Vagina (tissue), 2 donors: Measurements from ENCODE around the gene CDON. TPM values are rescaled to one million over a fixed set of nuclear protein-coding genes. Genes with fewer than 3 reads are reported as not detected.
A peak's percentile ranks its signal among the peaks of the same experiment; 100 is the strongest.

ENCODE experiments used
- DNase-seq, 2 donors: peaks; one replicate each; pipeline ENCODE4 v3.0.0-alpha.2; 2017; ENCODE audit errors: extremely low spot score in 2 of 2
- H3K27ac ChIP-seq: fragments of 200-600 bp; sonication (generic); one replicate; pipeline ENCODE4 v1.5.1; 2019
- H3K27me3 ChIP-seq: fragments of 200-600 bp; sonication (generic); one replicate; pipeline ENCODE4 v1.5.1; 2019
- H3K36me3 ChIP-seq, 2 donors: fragments of 200-600 bp; sonication (generic); one replicate each; pipeline ENCODE4 v1.5.1; 2017 to 2019
- H3K4me1 ChIP-seq: fragments of 200-600 bp; sonication (generic); one replicate; pipeline ENCODE4 v1.5.1; 2019
- H3K4me3 ChIP-seq, 2 donors: fragments of 200-600 bp; sonication (generic); 1 replicate in 1 of 2; 2 replicates in 1 of 2; pipeline ENCODE4 v1.5.1; 2016 to 2019
- H3K9me3 ChIP-seq: fragments of 200-600 bp; sonication (generic); one replicate; pipeline ENCODE4 v1.5.1; 2019
- POLR2A ChIP-seq, 2 donors: fragments of 450-650 bp; IDR thresholded peaks; one replicate each; pipeline ENCODE4 v1.6.1; 2017; ENCODE audit warnings: antibody characterized with exemption in 2 of 2, mild to moderate bottlenecking in 2 of 2, moderate library complexity in 2 of 2
- POLR2AphosphoS5 ChIP-seq, 2 donors: sonication (generic); formaldehyde crosslinking; IDR thresholded peaks; one replicate each; pipeline ENCODE4 v1.9.0; 2017; ENCODE audit warnings: antibody characterized with exemption in 2 of 2, mild to moderate bottlenecking in 2 of 2, low read depth in 1 of 2; ENCODE audit not compliant: insufficient read depth in 1 of 2
- intact Hi-C: fragments of 100-400 bp; cut with DNase I; formaldehyde crosslinking; loops from one replicate; pipeline ENCODE4 v1.15.1; 2023
- total RNA-seq: library from RNA; depleted of rRNA; stranded (reverse); fragments of >200 nt; gene quantifications from one replicate; pipeline ENCODE4 v1.2.3, GENCODE V29; 2016
- TF ChIP-seq, protein P1 (sequence below), 3 experiments: fragments of 450-650 bp in 2 of 3; fragments of 200-600 bp in 1 of 3; sonication (generic) in 1 of 3; IDR thresholded peaks; one replicate each; pipeline ENCODE4 v1.5.1; 2017 to 2019; ENCODE audit warnings: antibody characterized with exemption in 3 of 3, mild to moderate bottlenecking in 2 of 3, moderate library complexity in 2 of 3

The CDON gene
- total RNA-seq, 1 donor from 2014 or later, result 9.8 TPM

DNA sequence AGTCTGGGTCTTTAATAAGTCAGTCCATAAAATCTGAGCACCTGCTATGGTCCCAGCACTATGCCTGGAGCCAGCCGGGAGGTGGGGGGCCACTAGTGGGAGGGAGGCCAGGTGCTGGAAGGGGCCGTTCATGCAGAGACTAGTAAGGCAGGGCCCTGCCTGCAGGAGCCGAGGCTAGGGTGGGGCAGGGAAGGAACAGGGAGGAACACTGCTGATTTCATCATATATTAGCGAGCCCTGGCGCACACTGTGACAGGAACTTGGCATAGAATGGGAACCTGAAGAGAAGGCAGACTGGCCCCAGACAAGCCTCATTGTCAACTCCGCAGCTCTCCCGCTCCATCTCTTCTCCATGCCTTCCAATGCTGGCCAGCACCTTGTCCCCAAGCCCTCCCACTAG lies 109.7 kb downstream of the CDON start:
- peak; percentile 55 to 91 for DNase-seq
- Histone ChIP-seq H3K36me3 (no peaks in the 10 kb centered on the region), H3K27me3 (no peaks in the 10 kb centered on the region), H3K9me3 (no peaks in the 10 kb centered on the region), H3K4me1 (peaks cover 52% of the 10 kb centered on the region), H3K4me3 (peak overlapping the region; percentile 1 to 17), H3K27ac (peak overlapping the region; percentile 29)
- intact Hi-C loops, result loop anchor here (10.0 kb wide), 1 partner anchor 702 kb away; no protein-coding TSS in a partner anchor
- TF ChIP-seq POLR2AphosphoS5 (IDR thresholded peaks at IDR 0.05; ENCODE audit: insufficient read depth in 1 of 2, low read depth in 1 of 2), result peak; percentile 59 to 69
- TF ChIP-seq POLR2A (IDR thresholded peaks at IDR 0.05), result no peak
- TF ChIP-seq, protein P1, sequence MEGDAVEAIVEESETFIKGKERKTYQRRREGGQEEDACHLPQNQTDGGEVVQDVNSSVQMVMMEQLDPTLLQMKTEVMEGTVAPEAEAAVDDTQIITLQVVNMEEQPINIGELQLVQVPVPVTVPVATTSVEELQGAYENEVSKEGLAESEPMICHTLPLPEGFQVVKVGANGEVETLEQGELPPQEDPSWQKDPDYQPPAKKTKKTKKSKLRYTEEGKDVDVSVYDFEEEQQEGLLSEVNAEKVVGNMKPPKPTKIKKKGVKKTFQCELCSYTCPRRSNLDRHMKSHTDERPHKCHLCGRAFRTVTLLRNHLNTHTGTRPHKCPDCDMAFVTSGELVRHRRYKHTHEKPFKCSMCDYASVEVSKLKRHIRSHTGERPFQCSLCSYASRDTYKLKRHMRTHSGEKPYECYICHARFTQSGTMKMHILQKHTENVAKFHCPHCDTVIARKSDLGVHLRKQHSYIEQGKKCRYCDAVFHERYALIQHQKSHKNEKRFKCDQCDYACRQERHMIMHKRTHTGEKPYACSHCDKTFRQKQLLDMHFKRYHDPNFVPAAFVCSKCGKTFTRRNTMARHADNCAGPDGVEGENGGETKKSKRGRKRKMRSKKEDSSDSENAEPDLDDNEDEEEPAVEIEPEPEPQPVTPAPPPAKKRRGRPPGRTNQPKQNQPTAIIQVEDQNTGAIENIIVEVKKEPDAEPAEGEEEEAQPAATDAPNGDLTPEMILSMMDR (IDR thresholded peaks at IDR 0.05), result no peak

DNA sequence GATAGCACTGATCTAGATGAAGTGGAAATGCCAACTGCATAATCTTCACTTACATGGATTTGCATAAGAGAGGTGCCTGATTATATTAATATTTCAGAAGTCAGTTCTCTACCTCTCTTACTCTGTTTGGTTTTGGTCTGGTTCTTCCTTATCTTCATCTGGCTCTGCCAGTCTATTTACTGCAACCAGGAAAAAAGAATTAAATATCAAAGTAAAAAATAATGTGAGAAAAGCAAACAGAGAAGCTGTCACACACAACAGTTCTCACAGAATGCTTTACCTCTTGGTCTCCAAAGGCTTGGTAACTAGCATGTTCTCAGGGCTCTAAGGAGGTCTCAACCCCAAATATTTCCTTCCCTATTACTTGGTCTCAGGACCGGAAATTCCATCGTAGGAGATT lies 110.1 kb downstream of the CDON start:
- Histone ChIP-seq H3K27ac (peak overlapping the region; percentile 29), H3K4me1 (peaks cover 49% of the 10 kb centered on the region), H3K9me3 (no peaks in the 10 kb centered on the region), H3K4me3 (peak overlapping the region; percentile 1 to 17), H3K27me3 (no peaks in the 10 kb centered on the region), H3K36me3 (no peaks in the 10 kb centered on the region)
- no peak for DNase-seq
- TF ChIP-seq, protein P1 (IDR thresholded peaks at IDR 0.05), result no peak
- TF ChIP-seq POLR2A (IDR thresholded peaks at IDR 0.05), result no peak
- TF ChIP-seq POLR2AphosphoS5 (IDR thresholded peaks at IDR 0.05; ENCODE audit: insufficient read depth in 1 of 2, low read depth in 1 of 2), result no peak
- intact Hi-C loops, result loop anchor here (10.0 kb wide), 1 partner anchor 702 kb away; no protein-coding TSS in a partner anchor

DNA sequence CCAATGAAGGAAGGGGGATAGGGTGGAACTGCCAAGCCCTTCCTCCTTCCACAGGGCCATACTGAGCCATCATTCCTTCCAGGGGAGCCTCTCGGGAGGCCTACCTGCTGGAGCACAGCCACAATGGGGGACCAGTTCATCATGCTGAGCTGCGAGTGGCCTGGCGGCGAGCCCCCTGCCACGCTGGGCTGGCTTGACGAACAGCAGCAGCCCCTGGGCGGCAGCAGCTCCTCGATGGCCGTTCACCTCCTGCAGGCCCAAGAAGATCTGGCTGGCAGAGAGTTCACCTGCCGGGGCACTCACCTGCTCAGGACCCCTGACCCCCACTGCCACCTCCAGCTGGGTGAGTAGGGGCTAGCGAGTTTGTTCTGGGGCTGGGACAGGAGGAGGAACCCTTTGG lies 110.9 kb downstream of the CDON start:
- intact Hi-C loops, result loop anchor here (10.0 kb wide), 1 partner anchor 703 kb away; no protein-coding TSS in a partner anchor
- TF ChIP-seq POLR2A (IDR thresholded peaks at IDR 0.05), result no peak
- Histone ChIP-seq H3K9me3 (no peaks in the 10 kb centered on the region), H3K27ac (peak overlapping the region; percentile 38), H3K36me3 (no peaks in the 10 kb centered on the region), H3K4me1 (peaks cover 41% of the 10 kb centered on the region), H3K27me3 (no peaks in the 10 kb centered on the region), H3K4me3 (peak overlapping the region in 1 of 2 donors; percentile 17)
- DNase-seq, result peak; percentile 87 to 88

DNA sequence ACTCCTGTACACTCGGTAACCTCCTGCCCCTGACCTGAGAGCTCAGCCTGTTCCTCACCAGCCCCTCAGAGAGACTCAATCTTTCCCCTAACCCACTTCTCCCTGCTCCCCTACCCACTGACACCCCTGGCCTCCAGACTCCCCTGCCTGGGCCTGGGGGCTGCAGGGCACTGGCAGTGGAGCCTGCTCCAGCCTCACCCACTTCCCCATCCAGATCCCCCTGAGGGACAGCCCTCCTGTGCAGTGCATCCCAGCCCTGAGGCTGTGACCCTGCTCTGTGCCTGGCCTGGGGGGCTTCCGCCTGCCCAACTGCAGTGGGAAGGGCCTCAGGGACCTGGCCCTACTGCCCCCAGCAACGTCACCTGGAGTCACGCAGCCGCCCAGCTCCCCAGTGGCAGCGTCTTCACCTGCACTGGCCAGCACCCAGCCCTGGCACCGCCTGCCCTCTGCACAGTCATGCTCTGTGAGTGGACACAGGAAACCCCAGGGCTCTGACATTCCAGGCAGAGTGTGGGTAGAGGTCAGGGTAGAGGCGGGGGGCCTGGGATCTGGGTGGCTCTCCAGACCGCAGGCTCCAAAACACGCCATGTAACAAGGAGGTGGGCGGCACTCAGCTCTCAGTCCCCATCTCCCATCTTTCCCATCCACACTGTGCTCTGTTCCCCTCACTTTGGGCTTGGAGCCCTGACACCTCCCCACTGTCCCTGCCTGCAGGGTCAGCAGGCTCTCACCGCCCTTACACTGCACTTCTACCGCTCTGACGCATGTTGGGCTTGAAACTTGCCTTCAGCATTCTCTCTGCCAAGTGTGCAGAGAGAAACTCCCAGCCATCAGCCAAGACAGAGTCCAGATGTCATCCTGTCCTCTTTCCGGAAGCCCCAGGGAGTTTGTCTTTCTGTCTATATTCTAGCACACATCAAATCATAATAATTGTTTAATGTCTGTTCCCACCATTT lies 111.7 kb downstream of the CDON start:
- intact Hi-C loops, result loop anchor here (10.0 kb wide), 1 partner anchor 704 kb away; no protein-coding TSS in a partner anchor
- Histone ChIP-seq H3K4me1 (peaks cover 35% of the 10 kb centered on the region), H3K27me3 (no peaks in the 10 kb centered on the region), H3K4me3 (peak overlapping the region in 1 of 2 donors; percentile 17), H3K36me3 (no peaks in the 10 kb centered on the region), H3K9me3 (no peaks in the 10 kb centered on the region), H3K27ac (peak overlapping the region; percentile 63)
- TF ChIP-seq POLR2A (IDR thresholded peaks at IDR 0.05) (no peak), POLR2AphosphoS5 (IDR thresholded peaks at IDR 0.05; ENCODE audit: insufficient read depth in 1 of 2, low read depth in 1 of 2) (peak; percentile 45 to 75)
- peak; percentile 95 for DNase-seq

DNA sequence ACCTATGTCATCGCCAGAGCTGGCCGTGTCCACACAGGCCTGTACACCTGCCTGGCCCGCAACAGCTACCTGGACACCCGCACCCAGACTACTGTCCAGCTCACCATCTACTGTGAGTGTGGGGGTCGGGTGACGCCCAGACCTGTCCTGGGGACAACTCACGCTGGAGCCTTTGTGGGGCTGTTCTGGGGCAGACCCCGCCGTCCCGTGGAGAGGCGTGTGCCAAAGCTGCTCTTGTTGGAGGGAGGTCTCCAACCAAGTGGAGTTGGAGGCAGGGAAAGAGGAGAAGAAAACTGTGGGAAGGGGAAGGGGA lies 112.5 kb downstream of the CDON start:
- Histone ChIP-seq H3K9me3 (no peaks in the 10 kb centered on the region), H3K27me3 (no peaks in the 10 kb centered on the region), H3K27ac (no peak overlapping the region), H3K36me3 (no peaks in the 10 kb centered on the region), H3K4me3 (no peak overlapping the region), H3K4me1 (peaks cover 35% of the 10 kb centered on the region)
- TF ChIP-seq POLR2AphosphoS5 (IDR thresholded peaks at IDR 0.05; ENCODE audit: insufficient read depth in 1 of 2, low read depth in 1 of 2), result no peak
- TF ChIP-seq, protein P1 (IDR thresholded peaks at IDR 0.05), result no peak
- TF ChIP-seq POLR2A (IDR thresholded peaks at IDR 0.05), result no peak
- DNase-seq, result peak; percentile 52 to 80
- intact Hi-C loops, result loop anchor here (10.0 kb wide), 1 partner anchor 705 kb away; no protein-coding TSS in a partner anchor
